ENCODE measurements around the gene FAM162A.

The FAM162A gene

DNA sequence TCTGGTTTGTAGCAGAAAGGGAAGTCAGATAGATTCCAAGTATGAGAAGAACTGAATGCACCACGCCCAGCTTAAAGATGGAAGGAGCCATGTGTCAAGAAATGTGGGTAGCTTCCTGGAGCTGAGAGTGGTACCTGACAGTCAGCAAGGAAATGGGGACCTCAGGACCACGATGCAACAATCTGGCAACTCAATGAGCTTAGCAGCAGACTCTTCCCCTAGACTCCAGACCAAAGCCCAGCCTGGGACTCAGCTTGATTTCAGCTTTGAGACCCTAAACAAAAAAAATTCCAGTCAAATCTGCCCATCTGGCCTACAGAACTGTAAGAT, 25.3 kb upstream of the FAM162A start:
- no peak for TF ChIP-seq ZFP3 (CRISPR knock-in tag; IDR thresholded peaks at IDR 0.05)
- TF ChIP-seq OSR1 (CRISPR knock-in tag; IDR thresholded peaks at IDR 0.05) = no peak
- TF ChIP-seq PPARA (CRISPR knock-in tag; IDR thresholded peaks at IDR 0.05; ENCODE audit: borderline replicate concordance) = no peak
- TF ChIP-seq TCF4 (CRISPR knock-in tag; IDR thresholded peaks at IDR 0.05; ENCODE audit: borderline replicate concordance) = no peak
- TF ChIP-seq SNAI2 (CRISPR knock-in tag; IDR thresholded peaks at IDR 0.05) = no peak
- no peak for TF ChIP-seq PATZ1 (CRISPR knock-in tag; IDR thresholded peaks at IDR 0.05; ENCODE audit: borderline replicate concordance)
- no peak for TF ChIP-seq RARB (CRISPR knock-in tag; IDR thresholded peaks at IDR 0.05)
- TF ChIP-seq, protein P1, sequence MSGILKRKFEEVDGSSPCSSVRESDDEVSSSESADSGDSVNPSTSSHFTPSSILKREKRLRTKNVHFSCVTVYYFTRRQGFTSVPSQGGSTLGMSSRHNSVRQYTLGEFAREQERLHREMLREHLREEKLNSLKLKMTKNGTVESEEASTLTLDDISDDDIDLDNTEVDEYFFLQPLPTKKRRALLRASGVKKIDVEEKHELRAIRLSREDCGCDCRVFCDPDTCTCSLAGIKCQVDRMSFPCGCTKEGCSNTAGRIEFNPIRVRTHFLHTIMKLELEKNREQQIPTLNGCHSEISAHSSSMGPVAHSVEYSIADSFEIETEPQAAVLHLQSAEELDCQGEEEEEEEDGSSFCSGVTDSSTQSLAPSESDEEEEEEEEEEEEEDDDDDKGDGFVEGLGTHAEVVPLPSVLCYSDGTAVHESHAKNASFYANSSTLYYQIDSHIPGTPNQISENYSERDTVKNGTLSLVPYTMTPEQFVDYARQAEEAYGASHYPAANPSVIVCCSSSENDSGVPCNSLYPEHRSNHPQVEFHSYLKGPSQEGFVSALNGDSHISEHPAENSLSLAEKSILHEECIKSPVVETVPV (CRISPR knock-in tag; IDR thresholded peaks at IDR 0.05) = no peak
- TF ChIP-seq GLIS3 (CRISPR knock-in tag; IDR thresholded peaks at IDR 0.05) = no peak
- no peak for TF ChIP-seq ZNF8 (CRISPR knock-in tag; IDR thresholded peaks at IDR 0.05)
- no peak for TF ChIP-seq ZC3H10 (CRISPR knock-in tag; IDR thresholded peaks at IDR 0.05)
- TF ChIP-seq ESRRG (CRISPR knock-in tag; IDR thresholded peaks at IDR 0.05) = no peak
- no peak for TF ChIP-seq BACH2 (CRISPR knock-in tag; IDR thresholded peaks at IDR 0.05; ENCODE audit: borderline replicate concordance)
- no peak for TF ChIP-seq ZFP30 (CRISPR knock-in tag; IDR thresholded peaks at IDR 0.05)
- no peak for TF ChIP-seq ARNTL (CRISPR knock-in tag; IDR thresholded peaks at IDR 0.05; ENCODE audit: borderline replicate concordance, low read depth)
- no peak for TF ChIP-seq ZNF565 (CRISPR knock-in tag; conservative IDR thresholded peaks at IDR 0.05; ENCODE audit: low read depth)
- no peak for TF ChIP-seq TOX (CRISPR knock-in tag; IDR thresholded peaks at IDR 0.05; ENCODE audit: borderline replicate concordance)
- no peak for TF ChIP-seq ISL1 (CRISPR knock-in tag; IDR thresholded peaks at IDR 0.05)
- TF ChIP-seq ZNF70 (CRISPR knock-in tag; IDR thresholded peaks at IDR 0.05) = no peak
- TF ChIP-seq, protein P2, sequence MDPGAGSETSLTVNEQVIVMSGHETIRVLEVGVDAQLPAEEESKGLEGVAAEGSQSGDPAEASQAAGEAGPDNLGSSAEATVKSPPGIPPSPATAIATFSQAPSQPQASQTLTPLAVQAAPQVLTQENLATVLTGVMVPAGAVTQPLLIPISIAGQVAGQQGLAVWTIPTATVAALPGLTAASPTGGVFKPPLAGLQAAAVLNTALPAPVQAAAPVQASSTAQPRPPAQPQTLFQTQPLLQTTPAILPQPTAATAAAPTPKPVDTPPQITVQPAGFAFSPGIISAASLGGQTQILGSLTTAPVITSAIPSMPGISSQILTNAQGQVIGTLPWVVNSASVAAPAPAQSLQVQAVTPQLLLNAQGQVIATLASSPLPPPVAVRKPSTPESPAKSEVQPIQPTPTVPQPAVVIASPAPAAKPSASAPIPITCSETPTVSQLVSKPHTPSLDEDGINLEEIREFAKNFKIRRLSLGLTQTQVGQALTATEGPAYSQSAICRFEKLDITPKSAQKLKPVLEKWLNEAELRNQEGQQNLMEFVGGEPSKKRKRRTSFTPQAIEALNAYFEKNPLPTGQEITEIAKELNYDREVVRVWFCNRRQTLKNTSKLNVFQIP (CRISPR knock-in tag; IDR thresholded peaks at IDR 0.05; ENCODE audit: borderline replicate concordance, low read depth) = no peak
- ATAC-seq = no peak

GRCh38 chr3:122362026-122362425, 22.0 kb upstream of the FAM162A start:
- ATAC-seq = no peak
- no peak for TF ChIP-seq GLIS3 (CRISPR knock-in tag; IDR thresholded peaks at IDR 0.05)
- TF ChIP-seq PATZ1 (CRISPR knock-in tag; IDR thresholded peaks at IDR 0.05; ENCODE audit: borderline replicate concordance) = no peak
- no peak for TF ChIP-seq ZFP30 (CRISPR knock-in tag; IDR thresholded peaks at IDR 0.05)
- no peak for TF ChIP-seq ZC3H10 (CRISPR knock-in tag; IDR thresholded peaks at IDR 0.05)
- TF ChIP-seq, protein P3, sequence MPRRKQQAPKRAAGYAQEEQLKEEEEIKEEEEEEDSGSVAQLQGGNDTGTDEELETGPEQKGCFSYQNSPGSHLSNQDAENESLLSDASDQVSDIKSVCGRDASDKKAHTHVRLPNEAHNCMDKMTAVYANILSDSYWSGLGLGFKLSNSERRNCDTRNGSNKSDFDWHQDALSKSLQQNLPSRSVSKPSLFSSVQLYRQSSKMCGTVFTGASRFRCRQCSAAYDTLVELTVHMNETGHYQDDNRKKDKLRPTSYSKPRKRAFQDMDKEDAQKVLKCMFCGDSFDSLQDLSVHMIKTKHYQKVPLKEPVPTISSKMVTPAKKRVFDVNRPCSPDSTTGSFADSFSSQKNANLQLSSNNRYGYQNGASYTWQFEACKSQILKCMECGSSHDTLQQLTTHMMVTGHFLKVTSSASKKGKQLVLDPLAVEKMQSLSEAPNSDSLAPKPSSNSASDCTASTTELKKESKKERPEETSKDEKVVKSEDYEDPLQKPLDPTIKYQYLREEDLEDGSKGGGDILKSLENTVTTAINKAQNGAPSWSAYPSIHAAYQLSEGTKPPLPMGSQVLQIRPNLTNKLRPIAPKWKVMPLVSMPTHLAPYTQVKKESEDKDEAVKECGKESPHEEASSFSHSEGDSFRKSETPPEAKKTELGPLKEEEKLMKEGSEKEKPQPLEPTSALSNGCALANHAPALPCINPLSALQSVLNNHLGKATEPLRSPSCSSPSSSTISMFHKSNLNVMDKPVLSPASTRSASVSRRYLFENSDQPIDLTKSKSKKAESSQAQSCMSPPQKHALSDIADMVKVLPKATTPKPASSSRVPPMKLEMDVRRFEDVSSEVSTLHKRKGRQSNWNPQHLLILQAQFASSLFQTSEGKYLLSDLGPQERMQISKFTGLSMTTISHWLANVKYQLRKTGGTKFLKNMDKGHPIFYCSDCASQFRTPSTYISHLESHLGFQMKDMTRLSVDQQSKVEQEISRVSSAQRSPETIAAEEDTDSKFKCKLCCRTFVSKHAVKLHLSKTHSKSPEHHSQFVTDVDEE (CRISPR knock-in tag; IDR thresholded peaks at IDR 0.05) = no peak
- TF ChIP-seq OSR1 (CRISPR knock-in tag; IDR thresholded peaks at IDR 0.05) = no peak
- TF ChIP-seq ARNTL (CRISPR knock-in tag; IDR thresholded peaks at IDR 0.05; ENCODE audit: borderline replicate concordance, low read depth) = no peak
- no peak for TF ChIP-seq SNAI2 (CRISPR knock-in tag; IDR thresholded peaks at IDR 0.05)
- TF ChIP-seq, protein P1 (CRISPR knock-in tag; IDR thresholded peaks at IDR 0.05) = no peak
- TF ChIP-seq CSDC2 (CRISPR knock-in tag; IDR thresholded peaks at IDR 0.05) = no peak
- TF ChIP-seq RARB (CRISPR knock-in tag; IDR thresholded peaks at IDR 0.05) = no peak
- TF ChIP-seq, protein P2 (CRISPR knock-in tag; IDR thresholded peaks at IDR 0.05; ENCODE audit: borderline replicate concordance, low read depth) = no peak
- TF ChIP-seq ZNF565 (CRISPR knock-in tag; conservative IDR thresholded peaks at IDR 0.05; ENCODE audit: low read depth) = no peak
- TF ChIP-seq ZFP3 (CRISPR knock-in tag; IDR thresholded peaks at IDR 0.05) = no peak
- TF ChIP-seq ISL1 (CRISPR knock-in tag; IDR thresholded peaks at IDR 0.05) = no peak
- no peak for TF ChIP-seq BACH2 (CRISPR knock-in tag; IDR thresholded peaks at IDR 0.05; ENCODE audit: borderline replicate concordance)
- no peak for TF ChIP-seq CREB5 (CRISPR knock-in tag; IDR thresholded peaks at IDR 0.05; ENCODE audit: low read depth)
- no peak for TF ChIP-seq TCF4 (CRISPR knock-in tag; IDR thresholded peaks at IDR 0.05; ENCODE audit: borderline replicate concordance)
- TF ChIP-seq TOX (CRISPR knock-in tag; IDR thresholded peaks at IDR 0.05; ENCODE audit: borderline replicate concordance) = no peak
- TF ChIP-seq ESRRG (CRISPR knock-in tag; IDR thresholded peaks at IDR 0.05) = no peak
